Common myeloid progenitor, CD34-positive (primary cell): Measurements from ENCODE around the gene GPRIN2.

ENCODE experiments used
- CTCF ChIA-PET: fragments of 350-600 bp; sonication (Branson Sonifier 250); formaldehyde crosslinking; loops from one replicate; lab custom pipeline; 2021; ENCODE audit warnings: antibody characterized with exemption; lab: Charles Lee
- POLR2A ChIA-PET: fragments of 350-600 bp; sonication (Branson Sonifier 250); formaldehyde crosslinking; loops from one replicate; lab custom pipeline; 2021; ENCODE audit warnings: antibody characterized with exemption; lab: Charles Lee
- DNase-seq, 3 donors: peaks; one replicate each; pipeline versions ENCODE4 v3.0.0 to v3.0.0-alpha.2; 2013
- H3K27ac ChIP-seq, 2 experiments: 1 replicate in 1 of 2; 2 replicates in 1 of 2; pipeline ENCODE4 v1.7.0; 2013; ENCODE audit warnings: inconsistent platforms in 2 of 2, low read length in 2 of 2, mild to moderate bottlenecking in 2 of 2, low read depth in 1 of 2, moderate library complexity in 1 of 2; ENCODE audit not compliant: severe bottlenecking in 2 of 2, insufficient read depth in 1 of 2, poor library complexity in 1 of 2
- H3K27me3 ChIP-seq, 5 experiments: replicated peaks in 2 of 5; 1 replicate in 3 of 5; 2 replicates in 2 of 5; pipeline versions ENCODE4 v1.6.1 to v1.7.0; 2013; ENCODE audit warnings: low read length in 4 of 5, mild to moderate bottlenecking in 2 of 5, moderate library complexity in 2 of 5, inconsistent platforms in 1 of 5; ENCODE audit not compliant: insufficient read depth in 5 of 5, control insufficient read depth in 4 of 5
- H3K36me3 ChIP-seq, 4 experiments: 1 replicate in 2 of 4; 2 replicates in 2 of 4; pipeline versions ENCODE4 v1.6.1 to v1.7.0; 2013; ENCODE audit warnings: low read length in 3 of 4, control low read depth in 1 of 4, mild to moderate bottlenecking in 1 of 4; ENCODE audit not compliant: control insufficient read depth in 4 of 4, insufficient read depth in 4 of 4
- H3K4me1 ChIP-seq, 4 experiments: 1 replicate in 3 of 4; 2 replicates in 1 of 4; pipeline versions ENCODE4 v1.6.1 to v1.7.1; 2013; ENCODE audit warnings: low read length in 3 of 4, mild to moderate bottlenecking in 3 of 4, control low read depth in 1 of 4, inconsistent platforms in 1 of 4, moderate library complexity in 1 of 4; ENCODE audit not compliant: control insufficient read depth in 4 of 4, insufficient read depth in 4 of 4; ENCODE audit errors: control extremely low read depth in 1 of 4
- H3K4me3 ChIP-seq, 7 experiments: 1 replicate in 4 of 7; 2 replicates in 3 of 7; pipeline versions ENCODE4 v1.5.1 to v1.7.0; 2013; ENCODE audit warnings: mild to moderate bottlenecking in 7 of 7, low read length in 6 of 7, moderate library complexity in 6 of 7, inconsistent platforms in 2 of 7, low read depth in 2 of 7, control low read depth in 1 of 7; ENCODE audit not compliant: insufficient read depth in 4 of 7, control insufficient read depth in 1 of 7; ENCODE audit errors: extremely low read depth in 1 of 7
- H3K9me3 ChIP-seq, 5 experiments: 1 replicate in 4 of 5; 2 replicates in 1 of 5; pipeline versions ENCODE4 v1.6.1 to v1.7.1; 2013; ENCODE audit warnings: low read length in 4 of 5, mild to moderate bottlenecking in 2 of 5, inconsistent platforms in 1 of 5, low read depth in 1 of 5, moderate library complexity in 1 of 5; ENCODE audit not compliant: control insufficient read depth in 4 of 5, insufficient read depth in 2 of 5; ENCODE audit errors: control extremely low read depth in 1 of 5
- WGBS: methylation state at CpG from one replicate; pipeline ENCODE4 v1.1.5; 2013; ENCODE audit not compliant: insufficient coverage; 5-methylcytosine and 5-hydroxymethylcytosine counted together

The GPRIN2 gene

GRCh38 chr10:46552526-46553237 is 3.8 kb downstream of the GPRIN2 start:
- no peak overlapping the region for H3K4me3 ChIP-seq
- H3K4me1 ChIP-seq, result peaks cover 0 to 14% (median 8%) of the 10 kb centered on the region in 4 experiments
- no peaks in the 10 kb centered on the region for H3K9me3 ChIP-seq
- H3K36me3 ChIP-seq, result no peaks in the 10 kb centered on the region
- 95% methylated on average over 9 of the region's 10 CpGs for WGBS
- CTCF ChIA-PET, result interaction anchor here (0.7 to 2.2 kb wide), 2 partner anchors 8 to 1223 kb away, joined by 3 to 7 read pairs; no protein-coding TSS in a partner anchor
- H3K27me3 ChIP-seq, result peaks cover 0 to 51% (median 37%) of the 10 kb centered on the region in 5 experiments
- no peak for DNase-seq
- POLR2A ChIA-PET, result interaction anchor here (1.0 kb wide), 1 partner anchor 9 kb away, joined by 3 read pairs; no protein-coding TSS in a partner anchor
- H3K27ac ChIP-seq, result no peak overlapping the region

GRCh38 chr10:46551701-46552525 is 4.5 kb downstream of the GPRIN2 start:
- no peak for DNase-seq
- WGBS, result 95% methylated on average over 12 of the region's 12 CpGs
- Histone ChIP-seq H3K27ac (no peak overlapping the region), H3K4me3 (no peak overlapping the region), H3K36me3 (no peaks in the 10 kb centered on the region), H3K27me3 (peaks cover 0 to 44% (median 30%) of the 10 kb centered on the region in 5 experiments), H3K4me1 (peaks cover 0 to 12% (median 7%) of the 10 kb centered on the region in 4 experiments), H3K9me3 (no peaks in the 10 kb centered on the region)
- CTCF ChIA-PET, result interaction anchor here (0.7 to 0.8 kb wide), 2 partner anchors 34 to 1224 kb away, joined by 3 read pairs; no protein-coding TSS in a partner anchor
- POLR2A ChIA-PET, result no interaction called here

GRCh38 chr10:46550795-46551700 is 5.4 kb downstream of the GPRIN2 start:
- Histone ChIP-seq H3K36me3 (no peaks in the 10 kb centered on the region), H3K9me3 (no peaks in the 10 kb centered on the region), H3K27me3 (peaks cover 0 to 35% (median 28%) of the 10 kb centered on the region in 5 experiments), H3K27ac (no peak overlapping the region), H3K4me3 (no peak overlapping the region), H3K4me1 (peaks cover 0 to 4% (median 2%) of the 10 kb centered on the region in 4 experiments)
- CTCF ChIA-PET, result interaction anchor here (0.8 kb wide), 3 partner anchors 11 to 322 kb away, joined by 3 read pairs; no protein-coding TSS in a partner anchor
- no peak for DNase-seq
- POLR2A ChIA-PET, result no interaction called here
- WGBS, result 77% methylated on average over 8 of the region's 8 CpGs

GRCh38 chr10:46550076-46550790 is 6.2 kb downstream of the GPRIN2 start:
- Histone ChIP-seq H3K4me1 (no peaks in the 10 kb centered on the region), H3K27me3 (peaks cover 0 to 27% (median 23%) of the 10 kb centered on the region in 5 experiments), H3K36me3 (no peaks in the 10 kb centered on the region), H3K9me3 (no peaks in the 10 kb centered on the region), H3K4me3 (no peak overlapping the region), H3K27ac (no peak overlapping the region)
- ChIA-PET CTCF (interaction anchor here (0.8 kb wide), 2 partner anchors 10 to 321 kb away, joined by 3 read pairs; no protein-coding TSS in a partner anchor), POLR2A (no interaction called here)
- no peak for DNase-seq
- WGBS, result 93% methylated on average over 20 of the region's 20 CpGs

- Histone ChIP-seq H3K4me3 (no peak overlapping the region), H3K4me1 (no peaks in the 10 kb centered on the region), H3K27ac (no peak overlapping the region), H3K9me3 (no peaks in the 10 kb centered on the region), H3K27me3 (peaks cover 0 to 20% (median 16%) of the 10 kb centered on the region in 5 experiments), H3K36me3 (no peaks in the 10 kb centered on the region)
- POLR2A ChIA-PET, result no interaction called here
- CTCF ChIA-PET, result interaction anchor here (1.2 kb wide), 1 partner anchor 9 kb away, joined by 4 read pairs; no protein-coding TSS in a partner anchor
- 91% methylated on average over 31 of the region's 31 CpGs for WGBS
- no peak for DNase-seq
These were observed 7.0 kb downstream of the GPRIN2 start for GRCh38 chr10:46549171-46550075.
